GM12878 (cell line): ENCODE results near the gene HMGXB3. TPM values are rescaled to one million over a fixed set of nuclear protein-coding genes. Genes with fewer than 3 reads are reported as not detected.

ENCODE experiments used
- ATAC-seq: fragments of 200-7000 bp; cut with Tn5 transposase; 3 replicates; pipeline ENCODE4 v1.9.1; 2020; ENCODE audit warnings: mild to moderate bottlenecking, moderate library complexity
- BruUV-seq: library from RNA; stranded (reverse); fragments of 400-500 nt; replicated peaks from 2 replicates; lab custom pipeline; 2021; lab: Mats Ljungman, UMichigan
- CTCF ChIA-PET: fragments of 300-600 bp; sonication (Branson Sonifier 250); formaldehyde crosslinking; extraction: SDS; loops from one replicate; lab custom pipeline; 2021; ENCODE audit warnings: inconsistent platforms; lab: Yijun Ruan, JAX
- POLR2A ChIA-PET: fragments of 350-600 bp; formaldehyde crosslinking; extraction: SDS; loops from one replicate; lab custom pipeline; 2021; ENCODE audit warnings: inconsistent platforms; lab: Charles Lee
- RAD21 ChIA-PET: fragments of 300-600 bp; sonication (Branson Sonifier 250); formaldehyde crosslinking; loops from one replicate; lab custom pipeline; 2023; ENCODE audit warnings: antibody characterized with exemption; ENCODE audit not compliant: unreplicated experiment; lab: Charles Lee
- SMC1A ChIA-PET: fragments of 300-600 bp; sonication (Branson Sonifier 250); formaldehyde crosslinking; loops from one replicate; lab custom pipeline; 2023; ENCODE audit not compliant: unreplicated experiment, uncharacterized antibody; lab: Charles Lee
- DNase-seq: peaks from one replicate; pipeline ENCODE4 v3.0.0-alpha.2; 2011; ENCODE audit warnings: low read depth, low spot score
- FAIRE-seq: peaks from 3 replicates; lab custom pipeline; 2011; peaks lifted over from hg19 to GRCh38; lab: Jason Lieb, UNC
- H2AFZ ChIP-seq: 2 replicates; pipeline ENCODE4 v1.6.0; 2011; ENCODE audit warnings: low read depth, low read length, control low read depth; ENCODE audit not compliant: control insufficient read depth
- H3K27ac ChIP-seq: 2 replicates; pipeline ENCODE4 v1.5.1; 2011; ENCODE audit warnings: control low read depth; ENCODE audit not compliant: control insufficient read depth, insufficient read depth
- H3K27me3 ChIP-seq, 2 experiments: replicated peaks in 1 of 2; 2 replicates each; pipeline versions ENCODE4 v1.6.0 to v1.6.1; 2011; ENCODE audit warnings: low read length in 1 of 2; ENCODE audit not compliant: control insufficient read depth in 2 of 2, insufficient read depth in 2 of 2
- H3K36me3 ChIP-seq, 2 experiments: 2 replicates each; pipeline ENCODE4 v1.5.1; 2011; ENCODE audit warnings: low read length in 1 of 2; ENCODE audit not compliant: control insufficient read depth in 2 of 2, insufficient read depth in 2 of 2
- H3K4me1 ChIP-seq: 2 replicates; pipeline ENCODE4 v1.6.1; 2011; ENCODE audit warnings: mild to moderate bottlenecking, low read length, moderate library complexity, mixed read lengths; ENCODE audit not compliant: control insufficient read depth, insufficient read depth
- H3K4me2 ChIP-seq: 2 replicates; pipeline ENCODE4 v1.6.0; 2011; ENCODE audit warnings: control low read depth; ENCODE audit not compliant: control insufficient read depth, insufficient read depth
- H3K4me3 ChIP-seq: fragments of 200-600 bp; sonication (generic); 2 replicates; pipeline ENCODE4 v1.5.1; 2016
- H3K79me2 ChIP-seq: 2 replicates; pipeline ENCODE4 v1.6.0; 2011; ENCODE audit warnings: low read length; ENCODE audit not compliant: control insufficient read depth, insufficient read depth
- H3K9ac ChIP-seq: 2 replicates; pipeline ENCODE4 v1.8.0; 2011; ENCODE audit warnings: low read length, control low read depth, mixed read lengths; ENCODE audit not compliant: control insufficient read depth, insufficient read depth
- H3K9me3 ChIP-seq: replicated peaks from 3 replicates; pipeline ENCODE4 v1.5.1; 2011; ENCODE audit warnings: mild to moderate bottlenecking, low read length; ENCODE audit not compliant: control insufficient read depth, insufficient read depth
- H4K20me1 ChIP-seq: 2 replicates; pipeline ENCODE4 v1.6.0; 2011; ENCODE audit not compliant: control insufficient read depth, insufficient read depth
- CREM ChIP-seq: IDR thresholded peaks from 2 replicates; pipeline ENCODE4 v1.6.1; 2014; ENCODE audit warnings: antibody characterized with exemption, low read depth
- EED ChIP-seq: sonication (generic); IDR thresholded peaks from 2 replicates; pipeline ENCODE4 v1.6.1; 2016; ENCODE audit warnings: antibody characterized with exemption, low read depth
- EP300 ChIP-seq, 2 experiments: fragments of 150-350 bp in 1 of 2; IDR thresholded peaks; 2 replicates each; pipeline ENCODE4 v1.6.1; 2011 to 2012; ENCODE audit warnings: low read depth in 2 of 2, low read length in 2 of 2, borderline replicate concordance in 1 of 2, improper control_type of control experiment in 1 of 2, inconsistent platforms in 1 of 2; ENCODE audit not compliant: control insufficient read depth in 1 of 2
- ETV6 ChIP-seq, 2 experiments: fragments of 450-650 bp in 1 of 2; IDR thresholded peaks in 1 of 2; conservative IDR thresholded peaks in 1 of 2; 2 replicates each; pipeline ENCODE4 v1.6.1; 2014; ENCODE audit warnings: antibody characterized with exemption in 1 of 2, borderline replicate concordance in 1 of 2, low read depth in 1 of 2, mild to moderate bottlenecking in 1 of 2, moderate library complexity in 1 of 2
- GATAD2B ChIP-seq: fragments of 450-650 bp; conservative IDR thresholded peaks from 2 replicates; pipeline ENCODE4 v1.6.1; 2017; ENCODE audit warnings: low read depth, mild to moderate bottlenecking, moderate library complexity
- HDAC6 ChIP-seq: fragments of 200-600 bp; sonication (generic); IDR thresholded peaks from one replicate; pipeline ENCODE4 v1.8.0; 2017; ENCODE audit warnings: antibody characterized with exemption; ENCODE audit not compliant: unreplicated experiment
- IRF4 ChIP-seq: IDR thresholded peaks from 2 replicates; pipeline ENCODE4 v1.6.1; 2011; ENCODE audit warnings: low read depth, low read length
- NRF1 ChIP-seq: conservative IDR thresholded peaks from 2 replicates; pipeline ENCODE4 v1.6.1; 2011; ENCODE audit warnings: mild to moderate bottlenecking, low read depth, low read length, improper control_type of control experiment
- RAD51 ChIP-seq: fragments of 450-650 bp; IDR thresholded peaks from 2 replicates; pipeline ENCODE4 v1.6.1; 2016; ENCODE audit warnings: moderate library complexity, mild to moderate bottlenecking, inconsistent platforms
- RELA ChIP-seq: fragments of 450-650 bp; IDR thresholded peaks from 2 replicates; pipeline ENCODE4 v1.8.0; 2014; ENCODE audit warnings: borderline replicate concordance; ENCODE audit not compliant: partially characterized antibody
- RFX5 ChIP-seq: IDR thresholded peaks from 2 replicates; pipeline ENCODE4 v1.6.1; 2011; ENCODE audit warnings: low read depth, low read length, improper control_type of control experiment
- SMC3 ChIP-seq: IDR thresholded peaks from 2 replicates; pipeline ENCODE4 v1.6.1; 2011; ENCODE audit warnings: low read length, improper control_type of control experiment, borderline replicate concordance
- YBX1 ChIP-seq: fragments of 450-650 bp; IDR thresholded peaks from 2 replicates; pipeline ENCODE4 v1.6.1; 2016; ENCODE audit warnings: antibody characterized with exemption
- WGBS: methylation state at CpG from one replicate; pipeline ENCODE4 v1.1.6; 2016; ENCODE audit warnings: low lambda C conversion rate; ENCODE audit not compliant: insufficient replicate concordance, insufficient coverage; ENCODE audit errors: missing lambda C conversion rate; 5-methylcytosine and 5-hydroxymethylcytosine counted together
- in situ Hi-C: fragments of 300-500 bp; cut with MboI; formaldehyde crosslinking; loops from 9 replicates; pipeline ENCODE4 v1.14.3; 2018; ENCODE audit warnings: mixed read lengths
- intact Hi-C: fragments of 100-400 bp; cut with micrococcal nuclease; formaldehyde crosslinking; loops from one replicate; pipeline ENCODE4 v1.14.2; 2022; ENCODE audit not compliant: unreplicated experiment
- polyA plus RNA-seq, 11 experiments: library from polyadenylated mRNA; depleted of rRNA in 4 of 11; unstranded in 6 of 11; stranded (reverse) in 5 of 11; fragments of >200 nt; fragmentation: Nextera tagmentation in 4 of 11; fragmentation: Illumina TruSeq in 1 of 11; extraction: Ambion mirVana in 4 of 11; extraction: Trizol in 1 of 11; gene quantifications; 1 replicate in 1 of 11; 2 replicates in 10 of 11; pipeline versions ENCODE4 v1.2.1 to v1.2.3, GENCODE V29; 2011 to 2016; ENCODE audit warnings: inconsistent platforms in 2 of 11, missing spikeins in 2 of 11, low read depth in 1 of 11
- total RNA-seq, 4 experiments: library from RNA; depleted of rRNA in 3 of 4; stranded (reverse); fragments of >200 nt in 3 of 4; fragmentation: Illumina TruSeq in 1 of 4; extraction: Trizol in 1 of 4; gene quantifications; 2 replicates each; pipeline versions ENCODE4 v1.2.1 to v1.2.3, GENCODE V29; 2013 to 2021
- TF ChIP-seq, protein P1 (sequence below): fragments of 450-650 bp; IDR thresholded peaks from 2 replicates; pipeline ENCODE4 v1.6.1; 2017; ENCODE audit warnings: antibody characterized with exemption, mild to moderate bottlenecking, moderate library complexity
- TF ChIP-seq, protein P2 (sequence below): IDR thresholded peaks from 2 replicates; pipeline ENCODE4 v1.6.1; 2011; ENCODE audit warnings: borderline replicate concordance, low read depth, mild to moderate bottlenecking, moderate library complexity, mixed read lengths, low read length; ENCODE audit not compliant: insufficient read depth; ENCODE audit errors: extremely low read length
- TF ChIP-seq, protein P3 (sequence below): fragments of 450-650 bp; formaldehyde crosslinking; IDR thresholded peaks from 2 replicates; pipeline ENCODE4 v1.4.0; 2022; ENCODE audit warnings: mild to moderate bottlenecking, moderate library complexity

HMGXB3 gene
- total and polyA plus RNA-seq, 10 of the 15 experiments (the other 5 are each of a cell fraction or from before 2014, with no cell fraction given): 1.00 to 42.2 (median 28.1) TPM

- no peak for TF ChIP-seq ETV6 (conservative IDR thresholded peaks at IDR 0.05 in 1 of 2, IDR thresholded peaks at IDR 0.05 in 1 of 2; ENCODE audit: borderline replicate concordance in 1 of 2, low read depth in 1 of 2)
- TF ChIP-seq, protein P1, sequence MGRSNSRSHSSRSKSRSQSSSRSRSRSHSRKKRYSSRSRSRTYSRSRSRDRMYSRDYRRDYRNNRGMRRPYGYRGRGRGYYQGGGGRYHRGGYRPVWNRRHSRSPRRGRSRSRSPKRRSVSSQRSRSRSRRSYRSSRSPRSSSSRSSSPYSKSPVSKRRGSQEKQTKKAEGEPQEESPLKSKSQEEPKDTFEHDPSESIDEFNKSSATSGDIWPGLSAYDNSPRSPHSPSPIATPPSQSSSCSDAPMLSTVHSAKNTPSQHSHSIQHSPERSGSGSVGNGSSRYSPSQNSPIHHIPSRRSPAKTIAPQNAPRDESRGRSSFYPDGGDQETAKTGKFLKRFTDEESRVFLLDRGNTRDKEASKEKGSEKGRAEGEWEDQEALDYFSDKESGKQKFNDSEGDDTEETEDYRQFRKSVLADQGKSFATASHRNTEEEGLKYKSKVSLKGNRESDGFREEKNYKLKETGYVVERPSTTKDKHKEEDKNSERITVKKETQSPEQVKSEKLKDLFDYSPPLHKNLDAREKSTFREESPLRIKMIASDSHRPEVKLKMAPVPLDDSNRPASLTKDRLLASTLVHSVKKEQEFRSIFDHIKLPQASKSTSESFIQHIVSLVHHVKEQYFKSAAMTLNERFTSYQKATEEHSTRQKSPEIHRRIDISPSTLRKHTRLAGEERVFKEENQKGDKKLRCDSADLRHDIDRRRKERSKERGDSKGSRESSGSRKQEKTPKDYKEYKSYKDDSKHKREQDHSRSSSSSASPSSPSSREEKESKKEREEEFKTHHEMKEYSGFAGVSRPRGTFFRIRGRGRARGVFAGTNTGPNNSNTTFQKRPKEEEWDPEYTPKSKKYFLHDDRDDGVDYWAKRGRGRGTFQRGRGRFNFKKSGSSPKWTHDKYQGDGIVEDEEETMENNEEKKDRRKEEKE: no peak
- TF ChIP-seq SMC3: no peak
- TF ChIP-seq, protein P2, sequence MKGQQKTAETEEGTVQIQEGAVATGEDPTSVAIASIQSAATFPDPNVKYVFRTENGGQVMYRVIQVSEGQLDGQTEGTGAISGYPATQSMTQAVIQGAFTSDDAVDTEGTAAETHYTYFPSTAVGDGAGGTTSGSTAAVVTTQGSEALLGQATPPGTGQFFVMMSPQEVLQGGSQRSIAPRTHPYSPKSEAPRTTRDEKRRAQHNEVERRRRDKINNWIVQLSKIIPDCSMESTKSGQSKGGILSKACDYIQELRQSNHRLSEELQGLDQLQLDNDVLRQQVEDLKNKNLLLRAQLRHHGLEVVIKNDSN: no peak
- no peak for TF ChIP-seq YBX1
- TF ChIP-seq RFX5: no peak
- TF ChIP-seq EED: no peak
These were observed 32.8 kb downstream of the HMGXB3 start (continued) for GRCh38 chr5:150033334-150033733.

GRCh38 chr5:150034662-150035061 lies 34.1 kb downstream of the HMGXB3 start:
- 84% methylated on average over 4 of the region's 4 CpGs for WGBS
- POLR2A ChIA-PET: no interaction called here

More at GRCh38 chr5:150034662-150035061, 34.1 kb downstream of the HMGXB3 start:
- ChIA-PET RAD21 (interaction anchor here (0.9 to 1.4 kb wide), 2 partner anchors 33 to 89 kb away, joined by 3 read pairs; no protein-coding TSS in a partner anchor), CTCF (interaction anchor here (0.6 to 3.4 kb wide), 7 partner anchors 10 to 316 kb away, joined by 3 to 17 read pairs (median 3); no protein-coding TSS in a partner anchor), SMC1A (interaction anchor here (0.8 to 1.6 kb wide), 7 partner anchors 9 to 184 kb away, joined by 3 to 4 read pairs (median 3); no protein-coding TSS in a partner anchor)
- ATAC-seq (no peak), DNase-seq (no peak), FAIRE-seq (no peak)
- intact Hi-C loops (loop anchor here (5.0 kb wide), 1 partner anchor 183 kb away; no protein-coding TSS in a partner anchor), in situ Hi-C loops (no loop called here)
- Histone ChIP-seq H3K4me1 (peaks cover 7% of the 10 kb centered on the region), H2AFZ (no peak overlapping the region), H3K36me3 (peaks cover 17 to 55% of the 10 kb centered on the region in 2 experiments), H3K9ac (no peak overlapping the region), H3K27me3 (no peaks in the 10 kb centered on the region), H4K20me1 (no peaks in the 10 kb centered on the region), H3K27ac (no peak overlapping the region), H3K9me3 (no peaks in the 10 kb centered on the region), H3K79me2 (no peaks in the 10 kb centered on the region), H3K4me2 (no peak overlapping the region), H3K4me3 (no peak overlapping the region)
- no TSS peak for BruUV-seq
- no peak for TF ChIP-seq GATAD2B
- TF ChIP-seq HDAC6: no peak
- TF ChIP-seq, protein P3, sequence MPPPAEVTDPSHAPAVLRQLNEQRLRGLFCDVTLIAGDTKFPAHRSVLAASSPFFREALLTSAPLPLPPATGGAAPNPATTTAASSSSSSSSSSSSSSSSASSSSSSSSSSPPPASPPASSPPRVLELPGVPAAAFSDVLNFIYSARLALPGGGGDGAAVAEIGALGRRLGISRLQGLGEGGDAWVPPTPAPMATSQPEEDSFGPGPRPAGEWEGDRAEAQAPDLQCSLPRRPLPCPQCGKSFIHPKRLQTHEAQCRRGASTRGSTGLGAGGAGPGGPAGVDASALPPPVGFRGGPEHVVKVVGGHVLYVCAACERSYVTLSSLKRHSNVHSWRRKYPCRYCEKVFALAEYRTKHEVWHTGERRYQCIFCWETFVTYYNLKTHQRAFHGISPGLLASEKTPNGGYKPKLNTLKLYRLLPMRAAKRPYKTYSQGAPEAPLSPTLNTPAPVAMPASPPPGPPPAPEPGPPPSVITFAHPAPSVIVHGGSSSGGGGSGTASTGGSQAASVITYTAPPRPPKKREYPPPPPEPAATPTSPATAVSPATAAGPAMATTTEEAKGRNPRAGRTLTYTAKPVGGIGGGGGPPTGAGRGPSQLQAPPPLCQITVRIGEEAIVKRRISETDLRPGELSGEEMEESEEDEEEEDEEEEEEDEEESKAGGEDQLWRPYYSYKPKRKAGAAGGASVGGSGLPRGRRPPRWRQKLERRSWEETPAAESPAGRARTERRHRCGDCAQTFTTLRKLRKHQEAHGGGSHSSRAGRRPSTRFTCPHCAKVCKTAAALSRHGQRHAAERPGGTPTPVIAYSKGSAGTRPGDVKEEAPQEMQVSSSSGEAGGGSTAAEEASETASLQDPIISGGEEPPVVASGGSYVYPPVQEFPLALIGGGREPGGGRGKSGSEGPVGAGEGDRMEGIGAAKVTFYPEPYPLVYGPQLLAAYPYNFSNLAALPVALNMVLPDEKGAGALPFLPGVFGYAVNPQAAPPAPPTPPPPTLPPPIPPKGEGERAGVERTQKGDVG (CRISPR knock-in tag): no peak
- TF ChIP-seq IRF4: no peak
- TF ChIP-seq RELA: no peak
- no peak for TF ChIP-seq EP300 (IDR thresholded peaks at IDR 0.05; ENCODE audit: borderline replicate concordance in 1 of 2, control insufficient read depth in 1 of 2, low read depth in 2 of 2, low read length in 2 of 2)
- TF ChIP-seq CREM: no peak
- no peak for TF ChIP-seq RAD51
- TF ChIP-seq NRF1: no peak
